Occipital lobe (tissue), 2 donors: Measurements from ENCODE around the gene CASP10. TPM values are rescaled to one million over a fixed set of nuclear protein-coding genes. Genes with fewer than 3 reads are reported as not detected.

ENCODE experiments used
- small RNA-seq: library from RNA; depleted of rRNA; stranded (forward); fragments of <200 nt; gene quantifications from one replicate; pipeline ENCODE3, GENCODE V24; 2014
- total RNA-seq: library from RNA; depleted of rRNA; stranded (reverse); fragments of >200 nt; gene quantifications from one replicate; pipeline ENCODE4 v1.2.3, GENCODE V29; 2014

Gene CASP10
- total RNA-seq, 1 donor from 2014 or later, result 2.0 TPM

Small RNA genes within 50 kb of the gene (small RNA-seq; reads per million reads assigned to genes)
- not detected for gene AC007283.2
- gene MTND4LP13, result not detected
- not detected for gene RNU7-45P

Other genes with a start within 250 kb of the CASP10 start
- 25.6 TPM for gene ORC2, start 219.5 kb upstream of the CASP10 start, total RNA-seq
- gene HYCC2, start 111.5 kb upstream of the CASP10 start, total RNA-seq, result 54.4 TPM
- gene NDUFB3, start 111.1 kb upstream of the CASP10 start, total RNA-seq, result 39.8 TPM
- gene CFLAR, start 67.0 kb upstream of the CASP10 start, total RNA-seq, result 35.1 TPM
- gene CASP8, start 77.4 kb downstream of the CASP10 start, total RNA-seq, result 2.2 TPM
- 3.7 TPM for gene FLACC1, start 174.2 kb downstream of the CASP10 start, total RNA-seq